Iris pigment epithelial cell (primary cell): ENCODE results near the gene PXMP4.
"Not testable (repeated sequence)": the region's sequence is repeated elsewhere in the genome, so short reads cannot be mapped to it uniquely, and the experiment has no call there.

Source experiments
- DNase-seq: peaks from one replicate; pipeline ENCODE4 v3.0.0-alpha.2; 2011; ENCODE audit warnings: low read depth

PXMP4 gene

GRCh38 chr20:33719989-33720709, at the start of gene PXMP4:
Gene PXMP4 (minus strand): TSS chr20:33720310. CDS start chr20:33720207, 103 bp downstream.
- peak; percentile 99 for DNase-seq

- no peak for DNase-seq
These were observed 48.9 kb upstream of the PXMP4 start for GRCh38 chr20:33769043-33769442.

- DNase-seq = no peak
These were observed 47.6 kb upstream of the PXMP4 start for GRCh38 chr20:33767777-33768138.

- DNase-seq = no peak
These were observed 46.6 kb upstream of the PXMP4 start for GRCh38 chr20:33766686-33767085.

- DNase-seq = no peak
These were observed 45.5 kb upstream of the PXMP4 start for GRCh38 chr20:33765592-33765991.

GRCh38 chr20:33765099-33765498, 45.0 kb upstream of the PXMP4 start:
- DNase-seq = no peak

- no peak for DNase-seq
These were observed 41.7 kb upstream of the PXMP4 start for GRCh38 chr20:33761698-33762250.

- DNase-seq = no peak
These were observed 37.3 kb upstream of the PXMP4 start for GRCh38 chr20:33757458-33757857.

- DNase-seq = no peak
These were observed 36.9 kb upstream of the PXMP4 start for GRCh38 chr20:33757046-33757445.

- not testable (repeated sequence) for DNase-seq
These were observed 35.9 kb upstream of the PXMP4 start for GRCh38 chr20:33755936-33756490.

- peak; percentile 59 for DNase-seq
These were observed 33.7 kb upstream of the PXMP4 start for GRCh38 chr20:33753763-33754162.

GRCh38 chr20:33753143-33753542, 33.0 kb upstream of the PXMP4 start:
- DNase-seq = no peak

GRCh38 chr20:33751775-33752174, 31.7 kb upstream of the PXMP4 start:
- no peak for DNase-seq

GRCh38 chr20:33746325-33746998, 26.4 kb upstream of the PXMP4 start:
- DNase-seq = no peak

GRCh38 chr20:33744773-33745385, 24.8 kb upstream of the PXMP4 start:
- no peak for DNase-seq

- DNase-seq = no peak
These were observed 24.1 kb upstream of the PXMP4 start for GRCh38 chr20:33744181-33744580.

- no peak for DNase-seq
These were observed 20.1 kb upstream of the PXMP4 start for GRCh38 chr20:33740189-33740588.

GRCh38 chr20:33739493-33739892, 19.4 kb upstream of the PXMP4 start:
- no peak for DNase-seq

GRCh38 chr20:33736962-33737361, 16.9 kb upstream of the PXMP4 start:
- DNase-seq = no peak

- peak; percentile 86 for DNase-seq
These were observed 13.8 kb upstream of the PXMP4 start for GRCh38 chr20:33733654-33734576.

- DNase-seq = peak; percentile 82
These were observed 12.3 kb upstream of the PXMP4 start for GRCh38 chr20:33732166-33732970.
